Measurements from ENCODE around the gene KBTBD12. TPM values are rescaled to one million over a fixed set of nuclear protein-coding genes. Genes with fewer than 3 reads are reported as not detected.

KBTBD12 gene
- polyA plus RNA-seq, 1 of the 3 experiments (the other 2 are of a cell fraction): not detected

DNA sequence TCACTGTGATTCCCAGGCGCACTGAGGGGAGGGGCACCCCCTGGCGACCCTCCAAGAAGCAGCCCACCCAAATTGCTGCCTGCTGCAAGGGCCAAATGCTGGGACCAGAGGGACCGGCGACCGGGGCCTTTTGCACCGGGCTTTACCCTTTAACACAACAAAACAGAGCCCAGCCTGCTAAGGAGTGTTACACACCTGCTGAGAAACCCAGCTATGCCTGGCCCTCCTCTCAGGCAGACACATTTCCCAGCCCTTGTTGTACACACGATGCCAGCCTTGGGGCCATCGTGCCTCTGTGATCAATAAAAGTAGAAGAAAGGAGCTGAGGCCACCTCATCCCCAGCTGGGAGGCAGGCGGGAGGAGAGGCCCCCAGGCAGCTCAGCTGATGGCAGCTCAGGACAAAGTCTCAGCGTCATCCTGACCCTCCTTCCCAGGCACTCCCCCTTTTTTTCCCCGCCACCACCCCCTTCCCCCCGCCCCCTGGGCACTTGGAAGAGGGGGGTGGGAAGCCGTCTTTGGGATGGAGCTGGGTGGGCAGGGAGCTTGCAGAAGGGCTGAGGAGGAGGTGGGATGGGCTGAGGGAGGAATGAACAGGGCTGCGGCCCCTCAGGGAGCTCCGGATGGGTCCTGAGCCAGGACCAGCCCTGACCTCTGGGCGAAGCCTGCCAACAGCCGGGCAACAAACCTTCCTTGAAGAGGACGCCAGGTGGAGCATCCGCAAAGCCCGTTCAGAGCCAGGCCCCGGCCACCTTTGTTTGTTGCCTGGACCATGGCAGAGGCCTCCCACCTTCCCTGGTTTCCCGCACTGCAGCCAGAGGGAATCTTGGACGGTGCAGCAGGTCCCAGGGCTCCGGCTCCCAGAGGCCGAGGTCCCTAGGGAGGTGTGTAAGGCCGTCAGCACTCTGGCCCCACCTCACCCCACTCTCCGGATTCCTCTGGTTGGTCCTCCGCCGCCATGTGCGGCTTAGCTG lies 91.3 kb downstream of the KBTBD12 start (continued):
- TF ChIP-seq MXI1 (IDR thresholded peaks at IDR 0.05; ENCODE audit: low read depth, low read length): no peak

DNA sequence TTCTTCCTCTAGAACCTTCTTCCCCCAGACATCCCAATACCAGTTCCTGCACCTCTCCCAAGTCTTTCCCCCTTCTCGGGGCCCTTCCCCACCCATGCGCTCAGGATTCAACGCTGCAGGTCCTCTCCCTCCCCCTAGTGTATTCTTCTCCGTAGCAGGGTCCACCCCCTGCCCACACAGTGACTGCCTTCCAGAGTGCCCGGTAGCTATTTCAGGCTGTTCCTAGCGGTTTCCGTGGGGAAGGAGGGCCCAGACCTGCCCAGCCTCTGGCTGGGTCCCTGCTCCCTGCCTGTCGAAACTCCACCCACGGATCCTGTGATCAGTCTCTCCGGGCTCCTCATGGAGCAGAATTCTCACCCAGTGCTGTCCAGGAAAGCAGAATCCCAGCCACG lies 92.0 kb downstream of the KBTBD12 start:
- no peak overlapping the region for H3K4me2 ChIP-seq
- no peak overlapping the region for H3K4me3 ChIP-seq (ENCODE audit: low read depth in 2 of 2, low read length in 1 of 2)
- H3K4me1 ChIP-seq (ENCODE audit: control insufficient read depth in 1 of 2, insufficient read depth in 2 of 2, low read depth in 1 of 2, low read length in 1 of 2): peaks cover 0 to 7% of the 10 kb centered on the region in 2 experiments; a peak in 1 of 4 replicates
- H3K9ac ChIP-seq: no peak overlapping the region
- no peaks in the 10 kb centered on the region for H3K9me2 ChIP-seq
- H3K79me2 ChIP-seq (ENCODE audit: insufficient read depth): no peaks in the 10 kb centered on the region
- no peak overlapping the region for H2AFZ ChIP-seq (ENCODE audit: low read depth)
- TF ChIP-seq JUND (IDR thresholded peaks at IDR 0.05) (no peak), FOSL2 (IDR thresholded peaks at IDR 0.05; ENCODE audit: borderline replicate concordance, low read depth) (no peak), MAX (IDR thresholded peaks at IDR 0.05; ENCODE audit: low read depth) (no peak), SMC3 (IDR thresholded peaks at IDR 0.05; ENCODE audit: low read depth, low read length) (no peak), MXI1 (IDR thresholded peaks at IDR 0.05; ENCODE audit: low read depth, low read length) (no peak), POLR2AphosphoS5 (IDR thresholded peaks at IDR 0.05; ENCODE audit: low read depth, low read length) (no peak), TAF1 (IDR thresholded peaks at IDR 0.05; ENCODE audit: borderline replicate concordance, low read depth, low read length) (no peak), EZH2phosphoT487 (IDR thresholded peaks at IDR 0.05; ENCODE audit: borderline replicate concordance, low read depth) (no peak), FOXJ3 (CRISPR knock-in tag; IDR thresholded peaks at IDR 0.05) (no peak), ZBTB33 (IDR thresholded peaks at IDR 0.05; ENCODE audit: borderline replicate concordance, low read depth) (no peak), SIN3A (IDR thresholded peaks at IDR 0.05; ENCODE audit: borderline replicate concordance, low read depth, low read length) (no peak), YY1 (IDR thresholded peaks at IDR 0.05; ENCODE audit: low read depth) (no peak), EP300 (IDR thresholded peaks at IDR 0.05; ENCODE audit: borderline replicate concordance in 1 of 2, low read depth in 1 of 2, low read length in 1 of 2) (no peak), ELF1 (IDR thresholded peaks at IDR 0.05) (no peak)
- TF ChIP-seq, protein P1, sequence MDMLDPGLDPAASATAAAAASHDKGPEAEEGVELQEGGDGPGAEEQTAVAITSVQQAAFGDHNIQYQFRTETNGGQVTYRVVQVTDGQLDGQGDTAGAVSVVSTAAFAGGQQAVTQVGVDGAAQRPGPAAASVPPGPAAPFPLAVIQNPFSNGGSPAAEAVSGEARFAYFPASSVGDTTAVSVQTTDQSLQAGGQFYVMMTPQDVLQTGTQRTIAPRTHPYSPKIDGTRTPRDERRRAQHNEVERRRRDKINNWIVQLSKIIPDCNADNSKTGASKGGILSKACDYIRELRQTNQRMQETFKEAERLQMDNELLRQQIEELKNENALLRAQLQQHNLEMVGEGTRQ (IDR thresholded peaks at IDR 0.05; ENCODE audit: borderline replicate concordance, low read depth, low read length): no peak
- no peak overlapping the region for H3K27ac ChIP-seq (ENCODE audit: low read depth in 2 of 2, low read length in 1 of 2)
- H3K36me3 ChIP-seq (replicated peaks in 1 of 2; ENCODE audit: control insufficient read depth in 1 of 2, insufficient read depth in 2 of 2, low read length in 1 of 2): no peaks in the 10 kb centered on the region
- no peaks in the 10 kb centered on the region for H3K9me3 ChIP-seq
- H4K20me1 ChIP-seq (ENCODE audit: insufficient read depth): no peaks in the 10 kb centered on the region
- 81% methylated on average over 11 of the region's 11 CpGs for WGBS (ENCODE audit: low lambda C conversion rate)
- POLR2A ChIA-PET: interaction anchor here (0.6 kb wide), 2 partner anchors 35 to 871 kb away, joined by 3 read pairs; no protein-coding TSS in a partner anchor
- CTCF ChIA-PET: interaction anchor here (1.1 kb wide), 1 partner anchor 432 kb away, joined by 3 read pairs; no protein-coding TSS in a partner anchor
- no peaks in the 10 kb centered on the region for H3F3A ChIP-seq (replicated peaks; ENCODE audit: insufficient read depth)
- no peak for DNase-seq
- H3K27me3 ChIP-seq (ENCODE audit: insufficient read depth): no peaks in the 10 kb centered on the region
